Measurements from ENCODE around the gene NRXN3. TPM values are rescaled to one million over a fixed set of nuclear protein-coding genes. Genes with fewer than 3 reads are reported as not detected.

The NRXN3 gene
- total RNA-seq, 2 experiments from 2014 or later, result not detected

DNA sequence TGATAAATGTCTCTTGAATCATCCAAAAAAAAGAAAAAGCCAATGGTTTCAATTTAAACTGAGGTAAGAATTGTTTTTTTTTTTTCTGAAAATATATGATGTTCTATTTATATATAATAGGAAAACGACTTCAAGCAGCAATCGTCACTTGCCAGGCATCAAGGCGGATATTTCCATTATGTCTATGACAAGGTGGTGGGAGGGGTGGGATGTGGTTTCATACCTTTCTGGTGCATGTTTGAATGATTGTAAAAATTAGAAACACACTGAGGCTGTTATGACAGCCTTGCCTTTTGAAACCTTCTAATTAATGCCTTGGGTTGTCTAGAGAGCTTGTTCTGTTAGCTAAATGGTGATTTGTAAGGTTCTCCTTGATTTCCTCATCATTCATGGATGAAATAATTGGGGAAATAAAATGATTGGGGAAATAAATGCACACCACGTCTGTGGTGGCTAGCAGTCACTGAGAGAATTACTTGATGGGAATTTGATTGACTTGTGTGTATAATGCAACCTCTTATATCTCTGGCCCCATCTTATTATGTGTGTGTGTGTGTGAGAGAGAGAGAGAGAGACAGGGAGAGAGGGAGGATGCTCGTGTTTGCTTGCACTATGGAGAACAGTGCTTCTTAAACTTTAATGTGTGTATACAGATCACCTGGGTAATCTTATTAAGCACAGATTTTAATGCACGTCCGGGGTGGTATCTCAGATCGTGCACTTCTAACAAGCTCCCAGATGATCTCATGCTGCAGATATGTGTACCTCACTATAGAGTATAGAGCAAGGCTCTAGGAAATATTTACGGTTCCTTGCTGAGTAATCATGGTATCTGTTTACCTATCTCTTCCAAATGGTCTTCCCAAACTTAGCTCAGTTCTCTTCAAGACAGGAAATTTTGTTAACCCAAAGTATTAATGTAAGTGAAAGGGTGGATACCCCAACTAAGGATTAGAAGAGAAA lies 1538.5 kb downstream of the NRXN3 start:
- Histone ChIP-seq H3K9me2 (ENCODE audit: insufficient read depth, low read length) (no peaks in the 10 kb centered on the region), H3K9me3 (ENCODE audit: low read length) (no peaks in the 10 kb centered on the region), H2AFZ (ENCODE audit: low read length) (no peak overlapping the region), H3K4me3 (ENCODE audit: low read depth, low read length, poor library complexity, severe bottlenecking) (no peak overlapping the region), H3K27ac (ENCODE audit: low read depth, low read length, poor library complexity, severe bottlenecking) (no peak overlapping the region), H3K4me2 (ENCODE audit: low read length) (no peak overlapping the region), H3K79me2 (ENCODE audit: insufficient read depth, low read depth, low read length) (no peaks in the 10 kb centered on the region), H4K20me1 (ENCODE audit: insufficient read depth, low read length) (no peaks in the 10 kb centered on the region), H3K4me1 (ENCODE audit: insufficient read depth, low read length, poor library complexity, severe bottlenecking) (no peaks in the 10 kb centered on the region), H3K36me3 (ENCODE audit: insufficient read depth, low read length) (no peaks in the 10 kb centered on the region)
- intact Hi-C loops (cut with micrococcal nuclease; ENCODE audit: unreplicated experiment), result no loop called here
- DNase-seq (ENCODE audit: low spot score), result no peak
- TF ChIP-seq EZH2phosphoT487 (IDR thresholded peaks at IDR 0.05; ENCODE audit: borderline replicate concordance, low read depth, low read length) (no peak), CTCF (conservative IDR thresholded peaks at IDR 0.05; ENCODE audit: low read length) (no peak)
- CTCF ChIA-PET (ENCODE audit: unreplicated experiment), result no interaction called here
- POLR2A ChIA-PET, result no interaction called here
- BruUV-seq (replicated peaks), result no TSS peak

DNA sequence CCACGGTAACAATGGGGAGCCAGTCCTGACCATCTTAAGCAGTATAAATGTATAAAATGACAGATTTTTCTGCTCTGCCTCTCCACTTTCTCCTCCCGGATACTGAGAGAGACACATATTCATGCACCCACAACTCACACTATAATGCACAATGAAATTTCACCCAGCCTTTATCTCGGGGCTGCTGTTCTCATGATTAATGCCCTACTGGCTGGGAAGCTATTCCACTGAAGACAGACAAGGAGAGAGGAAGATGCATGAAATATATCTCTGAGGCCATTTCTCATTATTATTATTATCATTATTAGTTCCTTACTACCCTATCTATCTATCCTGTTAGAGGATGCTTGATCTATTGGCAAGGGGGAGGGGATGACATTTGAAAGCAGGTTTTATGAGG lies 1539.4 kb downstream of the NRXN3 start:
- CTCF ChIA-PET (ENCODE audit: unreplicated experiment), result no interaction called here
- Histone ChIP-seq H3K4me2 (ENCODE audit: low read length) (no peak overlapping the region), H3K4me1 (ENCODE audit: insufficient read depth, low read length, poor library complexity, severe bottlenecking) (no peaks in the 10 kb centered on the region), H3K36me3 (ENCODE audit: insufficient read depth, low read length) (no peaks in the 10 kb centered on the region), H3K9me3 (ENCODE audit: low read length) (no peaks in the 10 kb centered on the region), H2AFZ (ENCODE audit: low read length) (no peak overlapping the region), H3K4me3 (ENCODE audit: low read depth, low read length, poor library complexity, severe bottlenecking) (no peak overlapping the region), H3K27ac (ENCODE audit: low read depth, low read length, poor library complexity, severe bottlenecking) (no peak overlapping the region), H3K79me2 (ENCODE audit: insufficient read depth, low read depth, low read length) (no peaks in the 10 kb centered on the region), H3K9me2 (ENCODE audit: insufficient read depth, low read length) (no peaks in the 10 kb centered on the region), H4K20me1 (ENCODE audit: insufficient read depth, low read length) (no peaks in the 10 kb centered on the region)
- TF ChIP-seq CTCF (conservative IDR thresholded peaks at IDR 0.05; ENCODE audit: low read length), result no peak
- TF ChIP-seq EZH2phosphoT487 (IDR thresholded peaks at IDR 0.05; ENCODE audit: borderline replicate concordance, low read depth, low read length), result no peak
- no TSS peak for BruUV-seq (replicated peaks)
- intact Hi-C loops (cut with micrococcal nuclease; ENCODE audit: unreplicated experiment), result no loop called here
- no peak for DNase-seq (ENCODE audit: low spot score)
- POLR2A ChIA-PET, result no interaction called here
